LHCN-M2 (cell line): Measurements from ENCODE around the gene ZNF358. TPM values are rescaled to one million over a fixed set of nuclear protein-coding genes. Genes with fewer than 3 reads are reported as not detected.

Source experiments
- DNase-seq: peaks from one replicate; pipeline ENCODE4 v3.0.0-alpha.2; 2012; ENCODE audit warnings: low read depth
- total RNA-seq: library from RNA; depleted of rRNA; stranded (reverse); fragments of >200 nt; gene quantifications from 2 replicates; pipeline ENCODE4 v1.2.3, GENCODE V29; 2014

Gene ZNF358
- total RNA-seq, 1 experiment from 2014 or later: 59.1 TPM

DNA sequence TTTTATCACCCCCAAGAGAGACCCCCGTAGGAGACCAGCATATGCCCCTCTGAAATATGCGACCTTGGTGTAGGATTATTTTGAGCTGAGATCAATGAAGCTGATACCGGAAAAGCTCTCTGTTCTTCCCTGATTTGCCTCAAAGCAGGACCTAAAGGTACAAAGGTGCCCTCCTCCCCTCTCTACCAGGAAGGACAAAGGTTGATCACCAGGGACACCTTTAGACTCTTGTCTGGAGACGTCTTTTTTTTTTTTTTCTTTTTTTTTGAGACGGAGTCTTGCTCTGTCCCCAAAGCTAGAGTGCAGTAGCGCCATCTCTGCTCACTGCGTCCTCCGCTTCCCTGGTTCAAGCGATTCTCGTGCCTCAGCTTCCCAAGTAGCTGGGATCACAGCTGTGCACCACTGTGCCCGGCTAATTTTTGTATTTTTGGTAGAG, 26.3 kb upstream of the ZNF358 start:
- DNase-seq: no peak

DNA sequence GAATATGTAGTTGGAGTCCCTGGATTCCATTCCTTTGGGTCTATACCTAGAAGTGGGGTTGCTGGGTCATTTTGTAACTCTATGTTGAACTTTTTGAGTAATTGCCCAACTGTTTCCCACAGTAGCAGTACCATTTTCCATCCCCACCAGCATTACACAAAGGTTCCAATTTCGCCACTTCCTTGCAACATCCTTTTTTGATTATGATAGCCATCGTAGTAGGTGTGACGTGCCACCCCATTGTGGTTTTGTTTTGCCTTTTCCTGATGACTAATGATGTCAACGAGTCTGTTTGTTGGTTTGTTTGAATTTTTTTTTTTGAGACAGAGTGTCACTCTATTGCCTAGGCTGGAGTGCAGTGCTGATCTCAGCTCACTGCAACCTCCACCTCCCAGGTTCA, 23.8 kb upstream of the ZNF358 start:
- peak; percentile 56 for DNase-seq

DNA sequence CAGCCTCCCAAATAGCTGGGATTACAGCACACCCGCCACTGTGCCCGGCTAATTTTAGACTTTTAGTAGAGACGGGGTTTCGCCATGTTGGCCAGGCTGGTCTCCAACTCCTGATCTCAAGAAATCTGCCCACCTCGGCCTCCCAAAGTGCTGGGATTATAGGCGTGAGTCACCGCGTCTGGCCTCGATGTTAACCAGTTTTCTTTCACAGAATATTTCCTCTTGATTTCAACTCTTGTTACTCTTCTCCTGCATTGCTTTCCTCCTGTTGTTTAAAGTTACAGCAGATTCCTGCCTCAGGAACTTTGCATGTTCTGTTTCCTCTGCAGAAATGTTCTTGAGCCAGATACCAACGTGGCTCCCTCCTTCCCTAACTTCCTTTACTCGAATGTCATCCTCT, 23.3 kb upstream of the ZNF358 start:
- no peak for DNase-seq

GRCh38 chr19:7494416-7495098, 21.3 kb upstream of the ZNF358 start:
- no peak for DNase-seq

DNA sequence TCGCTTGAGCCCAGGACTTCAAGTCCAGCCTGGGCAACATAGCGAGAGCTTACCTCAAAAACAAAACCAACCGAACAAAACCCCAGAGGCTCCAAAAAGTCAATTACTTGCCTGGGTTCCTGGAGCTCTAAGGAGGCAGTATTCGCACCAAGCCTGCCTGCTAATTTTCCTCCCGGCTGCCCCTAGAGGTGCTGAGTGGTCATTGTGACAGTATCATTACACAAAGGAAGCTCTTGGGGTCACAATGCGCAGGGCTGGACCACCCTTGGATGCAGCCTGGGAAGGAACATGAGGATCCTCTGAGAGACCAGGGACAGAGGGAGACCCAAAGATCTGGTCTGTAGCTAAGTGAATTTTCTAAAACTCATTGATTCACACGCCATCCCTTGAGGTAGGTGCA, 18.6 kb upstream of the ZNF358 start:
- DNase-seq: no peak

- no peak for DNase-seq
These were observed 15.0 kb upstream of the ZNF358 start for GRCh38 chr19:7500811-7501450.

DNA sequence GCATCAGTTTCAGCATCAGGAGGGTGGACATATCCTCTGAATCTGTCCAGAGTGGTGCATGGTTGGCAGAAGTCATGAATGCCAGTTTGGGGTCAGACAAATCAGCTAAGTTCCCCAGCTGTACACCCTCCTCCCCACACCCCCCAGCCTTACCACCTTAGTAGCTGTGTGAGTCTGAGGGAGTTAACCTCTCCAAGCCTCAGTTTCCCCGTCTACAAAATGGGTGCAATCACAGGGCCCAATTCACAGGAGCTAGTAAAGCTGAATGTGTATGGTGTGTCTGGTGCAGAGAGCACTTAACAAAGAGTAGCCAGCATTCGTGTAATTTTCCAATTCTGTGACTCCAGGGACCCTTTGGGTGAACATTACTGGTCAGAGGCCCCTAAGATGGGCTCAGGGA, 13.4 kb upstream of the ZNF358 start:
- DNase-seq: no peak

DNA sequence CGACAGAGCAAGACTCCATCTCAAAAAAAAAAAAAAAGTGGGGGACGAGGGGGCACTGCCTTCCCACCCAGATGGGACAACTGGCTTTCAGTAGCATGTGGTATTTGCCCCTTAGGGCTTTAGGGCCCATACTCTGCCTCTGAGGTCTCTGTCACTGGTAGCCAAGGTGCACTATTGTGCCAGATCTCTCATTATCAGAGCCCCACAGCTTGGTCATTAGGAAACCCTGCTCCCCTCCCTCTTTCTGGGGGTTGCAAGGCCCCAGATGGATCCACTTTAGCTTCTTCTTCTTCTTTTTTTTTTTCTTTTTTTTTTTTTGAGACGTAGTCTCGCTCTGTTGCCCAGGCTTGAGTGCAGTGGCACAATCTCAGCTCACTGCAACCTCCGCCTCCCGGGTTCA, 11.2 kb upstream of the ZNF358 start:
- DNase-seq: no peak

DNA sequence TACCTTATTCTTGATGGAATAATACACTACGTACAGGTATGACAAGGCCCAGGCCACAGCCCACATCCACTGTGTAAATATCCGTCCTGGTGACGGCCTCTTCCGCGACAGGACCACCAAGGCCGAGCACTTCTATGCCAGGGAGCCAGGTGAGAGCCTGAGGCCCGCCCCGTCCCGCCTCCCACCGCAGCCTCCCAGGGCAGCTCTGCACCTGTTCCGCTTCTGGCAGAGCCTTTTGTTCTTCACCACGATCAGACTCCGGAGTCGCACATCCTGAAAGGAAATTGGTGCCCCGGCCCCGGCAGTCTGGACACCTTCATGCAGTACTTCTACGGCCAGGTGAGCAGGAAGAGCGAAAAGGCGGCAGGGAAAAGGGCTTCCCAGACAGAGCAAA, 10.6 kb upstream of the ZNF358 start:
- no peak for DNase-seq

GRCh38 chr19:7505682-7506384, 10.1 kb upstream of the ZNF358 start:
- no peak for DNase-seq

GRCh38 chr19:7506385-7507328, 9.2 kb upstream of the ZNF358 start:
- peak; percentile 68 for DNase-seq

DNA sequence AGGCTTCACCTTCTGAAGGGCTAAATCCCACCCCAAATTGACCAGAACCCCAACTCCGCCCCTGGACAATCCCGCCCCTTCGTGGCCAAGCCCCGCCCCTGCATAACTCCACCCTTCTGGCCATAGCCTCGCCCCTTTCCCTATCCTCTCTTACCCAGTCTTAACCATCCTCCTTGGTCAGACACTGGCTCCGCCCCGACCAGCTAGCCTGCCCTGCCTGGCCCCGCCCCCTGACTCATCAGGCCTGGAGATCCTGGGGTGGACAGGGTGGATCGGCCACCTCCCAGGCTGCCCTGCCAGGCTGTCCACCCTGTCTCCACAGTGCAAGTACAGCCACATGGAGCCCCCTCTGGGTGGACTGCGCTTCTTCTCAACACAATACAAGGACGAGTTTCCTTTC, 8.0 kb upstream of the ZNF358 start:
- peak; percentile 85 for DNase-seq

- no peak for DNase-seq
These were observed 6.3 kb upstream of the ZNF358 start for GRCh38 chr19:7509625-7510024.

- DNase-seq: no peak
These were observed 3.5 kb upstream of the ZNF358 start for GRCh38 chr19:7512400-7512851.

GRCh38 chr19:7513809-7514642, 1.9 kb upstream of the ZNF358 start:
- DNase-seq: no peak

- DNase-seq: no peak
These were observed 726 bp upstream of the ZNF358 start for GRCh38 chr19:7515110-7515644.

DNA sequence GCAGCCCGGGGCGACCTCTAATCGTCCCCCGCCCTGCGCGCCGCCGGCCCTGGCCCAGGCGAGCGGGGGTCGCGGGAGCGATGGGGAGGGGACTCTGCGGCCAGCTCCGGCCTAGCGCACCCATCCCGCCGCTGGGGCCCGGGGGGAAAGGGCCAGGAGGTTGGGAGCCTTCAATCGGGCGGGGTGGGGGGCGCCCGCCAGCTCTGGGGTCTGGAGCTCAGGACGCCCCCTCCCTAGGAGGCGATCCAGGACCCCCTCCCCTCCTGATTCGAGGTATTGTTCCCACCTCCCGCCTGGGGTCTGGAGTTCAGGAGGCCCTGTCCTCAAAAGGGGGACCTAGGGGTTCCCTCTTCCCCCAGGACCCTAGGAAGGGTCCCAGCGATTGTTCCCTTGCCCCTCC, 430 bp downstream of the ZNF358 start:
- no peak for DNase-seq

- DNase-seq: no peak
These were observed 975 bp downstream of the ZNF358 start for GRCh38 chr19:7516878-7517277.

DNA sequence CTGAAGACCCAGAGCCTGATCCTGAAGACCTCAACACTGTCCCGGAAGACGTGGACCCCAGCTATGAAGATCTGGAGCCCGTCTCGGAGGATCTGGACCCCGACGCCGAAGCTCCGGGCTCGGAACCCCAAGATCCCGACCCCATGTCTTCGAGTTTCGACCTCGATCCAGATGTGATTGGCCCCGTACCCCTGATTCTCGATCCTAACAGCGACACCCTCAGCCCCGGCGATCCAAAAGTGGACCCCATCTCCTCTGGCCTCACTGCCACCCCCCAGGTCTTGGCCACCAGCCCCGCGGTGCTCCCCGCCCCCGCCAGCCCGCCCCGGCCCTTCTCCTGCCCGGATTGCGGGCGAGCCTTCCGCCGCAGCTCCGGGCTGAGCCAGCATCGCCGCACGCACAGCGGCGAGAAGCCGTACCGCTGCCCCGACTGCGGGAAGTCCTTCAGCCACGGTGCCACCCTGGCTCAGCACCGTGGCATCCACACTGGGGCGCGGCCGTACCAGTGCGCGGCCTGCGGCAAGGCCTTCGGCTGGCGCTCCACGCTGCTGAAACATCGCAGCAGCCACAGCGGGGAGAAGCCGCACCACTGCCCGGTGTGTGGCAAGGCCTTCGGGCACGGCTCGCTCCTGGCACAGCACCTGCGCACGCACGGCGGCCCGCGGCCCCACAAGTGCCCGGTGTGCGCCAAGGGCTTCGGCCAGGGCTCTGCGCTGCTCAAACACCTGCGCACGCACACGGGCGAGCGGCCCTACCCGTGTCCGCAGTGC, 3.6 kb downstream of the ZNF358 start:
- no peak for DNase-seq
